ENCODE results near the gene SLC7A6OS.
"Not testable (repeated sequence)": the region's sequence is repeated elsewhere in the genome, so short reads cannot be mapped to it uniquely, and the experiment has no call there.

Gene SLC7A6OS

DNA sequence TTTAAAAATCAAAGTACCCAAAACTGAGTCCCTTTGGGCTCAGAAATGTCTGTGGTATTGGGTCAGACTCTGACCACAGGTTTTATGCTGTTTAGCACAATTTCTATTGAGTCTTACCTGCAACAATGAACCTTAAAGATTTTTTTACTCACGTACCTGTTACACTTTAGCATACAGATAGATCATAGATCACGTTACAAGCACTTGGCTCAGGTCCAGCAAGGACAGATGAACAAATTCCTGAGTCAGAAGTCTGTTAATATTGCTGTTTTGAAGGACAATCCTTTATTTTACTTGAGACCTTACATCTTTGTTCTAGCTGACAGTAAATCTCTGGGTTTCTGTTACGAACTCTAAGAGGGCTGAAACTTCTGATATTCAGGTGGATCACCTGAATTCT, 12.8 kb downstream of the SLC7A6OS start:
- no peak for DNase-seq

DNA sequence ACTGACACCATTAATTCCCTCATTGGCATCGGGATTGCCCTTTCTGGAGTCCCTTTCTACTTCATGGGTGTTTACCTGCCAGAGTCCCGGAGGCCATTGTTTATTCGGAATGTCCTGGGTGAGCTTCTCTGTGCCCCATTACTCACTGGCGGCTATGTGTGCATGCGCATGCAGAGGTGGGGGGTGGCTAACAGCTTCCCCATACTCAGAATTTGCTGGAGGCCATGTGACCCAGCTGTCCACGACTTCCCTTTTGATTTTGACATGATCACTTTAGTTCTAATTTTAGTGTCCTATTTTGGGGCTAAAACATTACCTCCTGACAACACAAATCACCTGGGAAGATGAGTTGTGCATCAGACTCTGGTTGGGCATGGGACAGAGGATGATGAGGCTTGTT, 14.1 kb downstream of the SLC7A6OS start:
- DNase-seq: no peak

- DNase-seq: no peak
Observed at GRCh38 chr16:68296291-68296690, 14.5 kb downstream of the SLC7A6OS start.

DNA sequence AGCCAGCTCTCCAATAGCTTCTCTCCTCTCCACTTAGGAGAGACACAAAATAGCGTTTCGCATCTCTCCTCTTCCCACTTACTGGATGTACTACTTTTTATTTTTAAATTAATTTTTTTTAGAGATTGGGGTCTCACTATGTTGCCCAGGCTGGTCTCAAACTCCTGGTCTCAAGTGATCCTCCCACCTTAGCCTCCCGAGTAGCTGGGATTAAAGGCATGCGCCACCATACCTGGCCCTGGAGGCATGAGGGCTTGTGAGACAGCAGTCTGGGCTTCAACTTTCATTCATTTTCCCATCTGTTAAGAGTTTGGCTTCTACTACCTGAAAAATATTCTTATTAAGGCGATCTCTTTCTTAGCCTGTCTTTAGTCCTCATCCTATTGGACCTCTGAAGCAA, 18.3 kb downstream of the SLC7A6OS start:
- DNase-seq: no peak

GRCh38 chr16:68291227-68291626, 19.5 kb downstream of the SLC7A6OS start:
- no peak for DNase-seq

DNA sequence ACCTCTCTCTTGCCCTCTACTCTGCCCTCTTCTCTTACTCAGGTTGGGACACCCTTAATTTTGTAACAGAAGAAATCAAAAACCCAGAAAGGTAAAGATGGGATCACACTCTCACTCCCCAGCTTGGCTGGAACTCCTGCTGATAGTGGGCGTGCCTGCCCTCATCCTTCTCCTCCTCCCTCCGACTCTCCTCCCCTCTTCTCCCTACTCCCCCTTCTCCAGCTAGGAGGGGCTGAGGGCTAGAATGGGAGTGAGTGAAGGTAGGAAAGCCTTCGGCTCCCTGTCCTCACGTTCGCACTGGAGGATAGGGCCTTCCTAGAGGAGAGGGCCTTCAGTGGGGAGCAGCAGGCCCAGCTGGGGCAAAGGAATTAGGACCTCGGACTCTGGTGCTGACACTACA, 20.3 kb downstream of the SLC7A6OS start:
- no peak for DNase-seq

DNA sequence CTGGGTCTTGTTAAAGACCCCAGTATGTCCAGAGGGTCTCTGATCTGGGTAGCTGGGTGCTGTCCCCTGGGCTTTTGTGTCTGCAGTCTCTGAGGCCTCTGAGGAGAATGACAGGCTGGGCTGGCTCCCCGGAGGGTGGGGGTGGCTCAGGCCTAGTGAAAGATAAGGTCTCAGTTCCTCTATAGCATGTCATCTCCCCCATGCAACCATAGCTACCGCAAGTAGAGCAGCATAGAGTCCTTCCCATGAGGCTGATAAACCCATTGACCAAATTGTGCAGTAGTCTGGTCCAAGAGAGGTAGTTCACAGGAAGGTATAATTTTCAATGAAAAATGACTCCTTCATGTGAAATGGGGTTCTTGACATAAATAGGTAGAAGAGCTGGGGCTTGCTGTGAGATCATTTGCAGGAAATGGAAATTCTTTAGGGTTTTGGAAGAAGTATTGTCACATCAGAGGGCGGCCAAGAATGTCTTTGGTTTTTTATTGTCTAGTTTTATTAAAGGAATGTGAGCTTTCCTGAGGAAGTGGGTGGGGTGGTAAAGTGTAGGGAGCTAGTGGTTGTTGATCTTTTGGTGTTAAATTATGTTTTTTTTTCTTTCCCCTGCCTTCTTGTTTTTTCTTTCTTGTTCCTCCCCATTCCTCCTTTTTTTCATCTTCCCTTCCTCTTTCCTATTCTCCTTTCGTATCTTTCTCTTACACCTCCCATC, 21.0 kb downstream of the SLC7A6OS start:
- DNase-seq: no peak

- no peak for DNase-seq
Observed at GRCh38 chr16:68289202-68289601, 21.5 kb downstream of the SLC7A6OS start.

DNA sequence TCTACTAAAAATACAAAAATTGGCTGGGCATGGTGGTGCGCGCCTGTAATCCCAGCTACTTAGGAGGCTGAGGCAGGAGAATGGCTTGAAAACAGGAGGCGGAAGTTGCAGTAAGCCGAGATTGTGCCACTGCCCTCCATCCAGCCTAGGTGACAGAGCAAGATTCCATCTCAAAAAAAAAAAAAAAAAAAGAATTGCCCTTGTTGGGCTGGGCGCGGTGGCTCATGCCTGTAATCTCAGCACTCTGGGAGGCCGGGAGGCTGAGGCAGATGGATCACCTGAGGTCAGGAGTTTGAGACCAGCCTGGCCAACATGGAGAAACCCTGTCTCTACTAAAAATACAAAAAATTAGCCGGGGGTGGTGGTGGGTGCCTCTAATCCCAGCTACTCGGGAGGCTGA, 21.9 kb downstream of the SLC7A6OS start:
- DNase-seq: not testable (repeated sequence)

- no peak for DNase-seq
Observed at GRCh38 chr16:68288252-68288650, 22.5 kb downstream of the SLC7A6OS start.

DNA sequence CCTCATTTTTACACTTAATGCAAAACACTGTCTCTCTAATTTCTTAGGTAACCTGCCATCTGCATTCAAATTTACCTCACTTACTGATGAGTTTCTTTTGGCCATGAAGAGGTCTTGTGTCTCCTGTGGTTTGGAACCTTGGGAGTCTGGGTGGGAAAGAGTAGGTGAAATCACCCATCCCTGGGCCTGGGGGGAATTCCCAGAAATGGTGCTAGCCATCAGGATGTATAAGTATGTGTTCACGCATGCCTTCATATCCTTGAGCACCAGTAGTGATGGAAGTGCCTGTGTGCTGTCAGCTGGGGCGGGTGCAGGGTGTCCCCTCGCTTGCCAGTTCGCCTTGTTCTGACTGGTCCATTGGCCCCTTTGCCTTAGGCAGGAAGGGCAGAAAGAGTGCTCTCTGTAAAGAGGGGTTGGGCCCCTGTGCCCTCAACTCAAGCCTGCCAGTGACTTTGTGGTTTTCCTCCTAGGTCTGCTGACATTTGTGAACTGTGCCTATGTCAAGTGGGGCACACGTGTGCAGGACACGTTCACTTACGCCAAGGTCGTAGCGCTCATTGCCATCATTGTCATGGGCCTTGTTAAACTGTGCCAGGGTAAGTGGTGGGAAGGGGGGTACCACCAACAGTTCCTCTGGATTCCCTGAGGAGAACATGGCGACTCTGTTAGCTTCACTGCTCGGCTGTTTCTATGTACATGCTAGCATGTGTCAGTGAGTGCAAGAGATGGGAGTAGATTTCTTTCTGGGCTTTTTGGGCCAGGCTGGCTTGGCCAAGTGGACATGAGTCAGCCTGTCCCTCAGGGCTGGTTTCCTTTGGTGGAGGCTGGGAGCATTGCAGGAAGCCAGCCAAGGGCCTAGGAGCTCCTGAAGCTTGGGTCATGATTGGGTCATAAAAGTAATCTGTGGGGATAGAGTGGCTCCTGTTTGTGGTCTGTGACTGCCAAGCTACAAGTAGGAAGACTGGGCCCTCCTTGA, 23.2 kb downstream of the SLC7A6OS start:
- DNase-seq: no peak

GRCh38 chr16:68286153-68287074, 24.3 kb downstream of the SLC7A6OS start:
- no peak for DNase-seq

GRCh38 chr16:68285683-68286082, 25.1 kb downstream of the SLC7A6OS start:
- no peak for DNase-seq

- DNase-seq: no peak
Observed at GRCh38 chr16:68284847-68285246, 25.9 kb downstream of the SLC7A6OS start.

DNA sequence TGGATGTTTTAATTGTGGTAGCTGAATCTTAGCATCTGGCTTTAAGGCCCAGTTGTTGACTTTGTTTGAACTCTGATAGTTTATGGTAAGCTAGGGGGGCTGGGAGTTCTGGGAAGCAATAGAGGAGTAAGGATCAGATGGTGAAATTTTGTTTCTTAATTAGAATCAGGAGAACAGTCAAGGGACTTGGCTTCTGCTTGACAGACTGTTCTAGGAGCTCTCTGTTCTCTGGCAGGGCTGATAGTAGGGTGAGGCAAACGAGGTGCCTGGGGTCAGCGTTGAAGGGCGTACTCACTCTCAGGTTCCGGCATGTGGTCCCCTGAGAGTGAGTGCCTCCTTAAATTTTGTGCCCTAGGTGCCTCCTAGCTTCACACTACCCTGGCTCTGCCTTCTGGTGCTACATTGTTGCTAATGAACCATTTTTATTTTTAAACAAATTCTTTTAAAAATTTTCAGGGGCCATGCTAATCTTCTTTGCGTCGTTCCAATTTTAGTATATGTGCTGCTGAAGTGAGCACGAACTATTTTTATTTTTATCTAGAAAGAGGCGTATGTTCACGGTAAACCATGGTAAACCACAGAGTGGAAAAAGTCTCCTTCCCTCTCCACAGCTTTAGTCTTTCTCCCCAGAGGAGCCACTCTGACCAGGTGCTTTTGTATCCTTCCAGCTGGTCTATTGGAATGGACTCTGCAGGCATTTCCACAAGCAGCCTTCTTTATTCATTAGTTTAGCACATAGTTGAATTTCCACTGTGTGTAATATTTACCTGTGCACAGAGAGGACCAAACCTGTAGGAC, 26.7 kb downstream of the SLC7A6OS start:
- DNase-seq: no peak

- DNase-seq: no peak
Observed at GRCh38 chr16:68283346-68283745, 27.4 kb downstream of the SLC7A6OS start.

DNA sequence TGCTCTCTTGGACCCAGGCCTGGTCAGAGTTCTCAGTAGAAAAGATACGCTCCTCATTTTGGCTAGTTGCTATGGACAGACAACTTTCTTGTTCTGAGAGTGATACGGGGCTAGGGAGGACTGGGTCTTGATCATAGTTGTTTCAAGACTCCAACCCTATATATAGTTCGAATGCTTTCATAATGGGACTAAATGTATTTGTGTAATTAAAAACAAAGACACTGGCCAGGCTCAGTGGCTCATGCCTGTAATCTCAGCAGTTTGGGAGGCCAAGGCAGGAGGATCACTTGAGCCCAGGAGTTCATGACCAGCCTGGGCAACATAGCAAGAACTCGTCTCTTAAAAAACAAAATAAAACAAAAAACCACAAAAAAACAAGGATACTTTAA, 28.7 kb downstream of the SLC7A6OS start:
- no peak for DNase-seq

DNA sequence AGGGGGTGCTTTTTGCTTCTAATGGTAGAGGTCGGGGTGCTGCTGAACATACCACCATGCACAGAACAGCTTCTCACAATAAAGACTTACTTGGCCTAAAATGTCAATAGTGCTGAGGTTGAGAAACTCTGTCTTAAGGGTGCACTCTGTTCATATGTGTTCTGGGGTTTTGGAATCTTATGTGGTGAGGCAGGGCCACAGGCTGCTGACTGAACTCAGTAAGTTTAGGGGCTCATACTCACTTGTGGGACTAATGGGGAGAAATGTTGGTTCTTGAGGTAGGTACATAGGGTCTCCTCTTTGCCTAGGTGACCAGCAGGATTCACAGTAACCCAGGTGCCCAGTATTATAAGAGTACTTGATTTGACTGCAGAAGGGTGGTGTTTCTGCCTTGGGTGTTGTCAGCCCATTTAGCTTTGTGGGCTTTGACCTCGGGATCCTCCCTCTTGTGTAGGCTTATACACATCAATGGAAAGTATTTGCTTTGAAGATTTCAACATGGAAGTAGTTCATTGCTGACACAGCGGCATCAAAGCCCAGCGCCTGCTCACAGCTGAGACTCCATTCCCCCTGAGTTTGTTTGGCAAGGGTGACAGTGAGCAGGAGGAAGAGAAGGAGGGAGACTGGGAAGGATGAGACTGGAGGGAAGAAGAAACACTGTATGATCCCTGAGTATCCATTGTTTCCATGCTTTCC, 29.2 kb downstream of the SLC7A6OS start:
- peak; percentile 13 for DNase-seq

GRCh38 chr16:68279726-68280558, 30.8 kb downstream of the SLC7A6OS start:
- DNase-seq: no peak

- no peak for DNase-seq
Observed at GRCh38 chr16:68276223-68276622, 34.5 kb downstream of the SLC7A6OS start.
